Stimulated activated CD4-positive, alpha-beta T cell treated with anti-CD3 and anti-CD28 coated beads, Interleukin-4, amount 100 ng/mL, for 48 hours (primary cell): ENCODE results near the gene B4GALNT4.
"Not testable (repeated sequence)": the region's sequence is repeated elsewhere in the genome, so short reads cannot be mapped to it uniquely, and the experiment has no call there.

Source experiments
- DNase-seq, 2 donors: peaks; one replicate each; pipeline ENCODE4 v3.0.0-alpha.2; 2020; ENCODE audit warnings: low read depth in 2 of 2

B4GALNT4 gene

DNA sequence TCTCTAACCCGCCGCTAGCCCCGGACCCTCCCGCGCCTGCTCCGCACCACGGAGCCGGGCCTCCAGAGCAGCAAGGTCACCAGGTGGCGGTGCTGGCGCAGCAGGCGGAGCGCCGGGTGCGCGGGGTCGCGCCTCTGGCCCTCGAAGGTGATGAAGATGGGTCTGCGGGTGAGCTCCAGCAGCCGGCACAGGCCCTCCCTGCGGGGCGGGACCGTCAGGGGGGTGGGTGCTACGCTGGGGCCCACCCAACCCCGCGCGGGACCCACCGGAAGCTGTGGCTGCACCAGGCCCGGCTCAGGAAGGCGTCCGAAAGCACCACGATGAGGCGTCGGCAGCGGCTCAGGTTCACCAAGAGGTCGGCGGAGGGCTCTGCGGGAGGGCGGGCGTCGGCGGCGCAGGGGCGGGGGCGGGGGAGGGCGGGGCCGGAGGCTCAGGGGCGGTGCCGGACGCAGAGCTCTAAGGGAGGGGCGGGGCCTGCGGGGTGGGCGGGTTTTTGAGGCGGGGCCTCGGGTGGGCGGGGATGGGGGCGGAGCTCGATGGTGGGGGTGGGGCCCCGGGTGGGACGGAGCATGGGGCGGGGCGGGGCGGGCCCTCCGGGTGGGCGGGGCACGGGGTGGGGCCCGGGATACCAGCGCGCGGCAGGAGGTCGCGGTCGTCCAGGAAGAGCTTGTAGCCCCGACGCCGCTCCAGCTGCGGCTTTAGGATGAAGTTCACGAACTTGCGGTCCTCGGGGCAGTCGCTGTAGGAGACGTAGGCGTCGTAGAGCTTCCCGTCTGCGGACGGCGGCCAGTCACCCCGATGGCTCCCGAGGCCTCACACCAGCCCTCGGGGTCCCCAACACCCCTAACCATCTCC is 37.7 kb downstream of the B4GALNT4 start:
- peak; percentile 73 to 81 for DNase-seq

DNA sequence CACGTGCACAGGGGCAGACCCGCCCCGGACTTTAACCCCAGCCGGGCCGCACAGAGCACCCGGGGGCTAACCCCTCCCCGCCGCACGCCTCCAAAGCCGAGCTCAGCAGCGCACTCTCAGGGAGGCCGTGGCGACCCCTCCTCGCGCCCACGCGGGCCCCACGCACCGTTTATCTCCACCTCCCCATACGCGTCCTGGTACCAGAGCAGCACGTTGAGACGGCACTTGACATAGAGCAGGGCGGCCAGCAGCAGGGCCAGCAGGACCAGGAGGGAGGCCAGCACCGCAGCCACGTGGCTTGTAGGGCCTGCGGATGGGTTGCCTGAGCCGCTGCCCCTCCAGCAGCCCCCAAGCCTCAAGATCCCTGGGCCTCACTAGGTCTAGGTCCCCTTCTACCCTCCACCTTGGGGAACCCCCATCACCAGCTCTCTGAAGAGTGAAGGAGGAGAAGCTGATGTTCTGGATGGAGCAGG is 38.4 kb downstream of the B4GALNT4 start:
- DNase-seq = no peak

DNA sequence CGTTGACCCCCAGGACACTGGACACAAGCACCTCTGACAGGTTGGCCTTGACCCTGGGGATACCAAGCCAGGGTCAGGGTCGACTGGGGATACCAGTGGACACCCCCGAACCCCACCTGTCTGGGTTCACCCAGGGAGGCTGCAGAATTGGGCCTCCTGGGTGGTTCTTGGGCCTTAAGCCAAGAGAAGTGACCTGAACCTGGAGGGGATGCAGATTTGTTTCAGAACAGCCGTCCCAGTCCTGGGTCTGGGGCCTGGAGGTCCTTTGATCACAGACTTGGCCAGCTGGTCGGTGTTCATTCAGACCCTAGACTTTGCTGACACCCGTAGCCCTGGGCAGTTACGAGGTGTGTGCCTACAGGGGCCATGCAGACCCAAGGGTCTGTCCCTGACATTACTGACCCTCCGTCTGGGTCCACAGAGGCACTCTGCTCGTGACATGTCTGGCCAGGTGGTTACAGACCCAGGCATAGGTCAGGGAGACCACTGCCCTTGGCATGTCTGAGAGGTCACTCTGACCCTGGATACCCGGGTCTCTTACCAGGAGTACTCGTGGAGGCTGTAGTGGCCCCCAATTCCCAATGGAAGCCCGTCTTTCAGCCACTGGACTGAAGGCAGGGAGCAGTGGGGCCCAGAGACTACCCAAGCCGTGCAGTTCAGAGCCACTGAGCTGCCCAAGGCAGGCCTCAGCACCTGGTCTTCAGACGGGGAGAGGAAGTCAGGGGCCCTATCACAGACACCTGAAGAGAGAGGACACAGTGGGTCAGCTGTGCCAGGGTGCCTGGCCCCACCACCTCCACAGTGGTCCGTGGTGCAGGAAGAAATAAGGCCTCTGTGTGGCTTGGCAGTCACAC is 39.1 kb downstream of the B4GALNT4 start:
- no peak for DNase-seq

DNA sequence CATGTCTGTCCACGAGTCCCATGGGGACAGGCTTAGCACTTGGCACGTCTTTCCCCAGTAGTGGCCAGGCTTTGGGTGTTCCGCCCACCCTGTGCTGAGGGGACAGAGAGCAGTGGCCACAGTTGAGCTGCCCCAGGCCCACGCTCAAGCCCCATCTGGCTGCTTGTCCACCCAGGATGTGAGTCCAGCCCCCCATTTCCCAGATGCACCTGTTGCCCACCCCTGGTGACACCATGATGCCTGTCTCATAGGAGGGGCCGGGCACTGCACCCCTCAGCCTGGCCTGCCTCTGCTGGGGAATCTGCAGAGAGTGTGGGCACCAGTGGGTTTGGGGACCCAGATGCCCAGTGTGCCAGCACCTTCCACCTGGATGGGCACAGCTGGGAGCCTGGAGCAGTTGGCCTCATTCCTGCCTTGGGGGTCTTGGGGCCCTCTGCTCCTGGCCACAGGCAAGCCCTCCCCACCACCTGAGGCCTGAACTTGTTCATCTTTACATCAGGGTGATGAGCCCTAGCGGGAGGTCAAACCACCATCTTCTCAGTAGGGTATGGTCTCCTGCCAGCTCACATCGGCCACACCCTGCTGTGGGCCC is 39.8 kb downstream of the B4GALNT4 start:
- no peak for DNase-seq

DNA sequence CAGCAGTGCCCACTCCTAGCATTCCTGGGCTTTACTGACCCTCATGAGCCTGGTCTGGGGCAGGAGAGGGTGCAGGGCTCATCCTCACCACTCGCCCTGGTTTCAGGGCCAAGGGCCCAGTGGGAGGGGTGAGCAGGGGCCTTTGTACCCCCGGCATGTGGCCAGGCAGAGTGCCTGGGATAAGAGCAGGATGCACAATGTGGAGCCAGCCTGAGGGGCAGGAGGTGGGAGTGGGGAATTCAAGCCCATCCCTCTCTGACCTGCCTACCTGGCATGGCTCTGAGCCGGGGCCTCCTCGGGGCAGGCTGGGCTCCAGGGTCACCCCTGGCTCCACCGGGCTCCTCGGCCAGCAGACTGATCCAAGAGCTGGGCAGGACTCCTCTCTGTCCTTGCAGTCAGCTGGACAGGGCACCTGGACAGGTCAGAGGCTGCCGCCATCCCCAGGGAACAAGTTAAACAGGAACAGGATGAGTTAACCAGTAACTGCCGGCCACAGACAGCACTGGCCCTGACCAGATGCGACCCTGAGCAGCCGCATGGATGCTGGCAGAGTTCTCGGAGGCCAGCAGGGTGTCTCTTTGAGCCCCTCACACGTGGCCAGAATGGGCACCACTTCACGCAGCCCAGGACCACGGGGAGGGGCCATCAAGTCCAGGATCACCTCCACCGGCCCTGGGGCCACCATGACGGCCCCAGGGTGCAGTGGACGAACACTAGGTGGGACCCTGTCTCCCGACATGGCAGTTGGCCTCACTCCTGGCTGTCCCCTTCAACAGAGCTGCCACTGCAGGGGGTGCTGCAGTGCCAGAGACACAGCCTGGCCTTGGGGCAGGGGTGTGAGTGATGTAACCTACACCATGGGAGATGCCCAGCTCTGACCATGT is 40.5 kb downstream of the B4GALNT4 start:
- no peak for DNase-seq

DNA sequence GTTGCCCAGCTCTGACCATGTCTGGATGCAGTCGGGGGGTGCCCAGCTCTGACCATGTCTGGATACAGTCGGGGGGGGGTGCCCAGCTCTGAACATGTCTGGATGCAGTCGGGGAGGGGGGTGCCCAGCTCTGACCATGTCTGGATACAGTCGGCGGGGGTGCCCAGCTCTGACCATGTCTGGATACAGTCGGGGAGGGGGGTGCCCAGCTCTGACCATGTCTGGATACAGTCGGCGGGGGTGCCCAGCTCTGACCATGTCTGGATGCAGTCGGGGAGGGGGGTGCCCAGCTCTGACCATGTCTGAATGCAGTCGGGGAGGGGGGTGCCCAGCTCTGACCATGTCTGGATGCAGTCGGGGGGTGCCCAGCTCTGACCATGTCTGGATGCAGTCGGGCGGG is 41.4 kb downstream of the B4GALNT4 start:
- not testable (repeated sequence) for DNase-seq

DNA sequence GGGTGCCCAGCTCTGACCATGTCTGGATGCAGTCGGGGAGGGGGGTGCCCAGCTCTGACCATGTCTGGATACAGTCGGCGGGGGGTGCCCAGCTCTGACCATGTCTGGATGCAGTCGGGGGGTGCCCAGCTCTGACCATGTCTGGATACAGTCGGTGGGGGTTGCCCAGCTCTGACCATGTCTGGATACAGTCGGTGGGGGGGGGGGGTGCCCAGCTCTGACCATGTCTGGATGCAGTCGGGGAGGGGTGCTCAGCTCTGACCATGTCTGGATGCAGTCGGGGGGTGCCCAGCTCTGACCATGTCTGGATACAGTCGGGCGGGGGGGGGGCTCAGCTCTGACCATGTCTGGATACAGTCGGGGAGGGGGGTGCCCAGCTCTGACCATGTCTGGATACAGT is 42.2 kb downstream of the B4GALNT4 start:
- not testable (repeated sequence) for DNase-seq

DNA sequence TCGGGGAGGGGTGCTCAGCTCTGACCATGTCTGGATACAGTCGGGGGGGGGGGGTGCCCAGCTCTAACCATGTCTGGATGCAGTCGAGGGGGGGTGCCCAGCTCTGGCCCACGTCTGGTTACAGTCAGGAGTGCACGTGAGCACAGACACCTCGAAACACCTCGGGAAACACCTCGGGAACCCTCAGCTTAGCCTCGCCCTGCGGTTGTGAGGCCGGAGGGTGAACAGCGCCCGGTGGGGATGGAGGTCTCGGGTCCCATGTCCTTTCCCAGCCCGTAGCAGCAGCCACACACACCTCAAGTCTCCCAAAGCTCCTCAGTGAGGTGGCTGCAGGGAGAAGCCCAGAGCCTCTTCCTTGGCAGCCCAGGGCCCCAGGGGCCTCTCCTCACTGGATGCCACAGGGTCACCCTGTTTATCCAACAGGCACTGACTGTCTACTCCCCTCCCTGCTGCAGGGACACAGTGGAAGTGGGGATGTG is 43.4 kb downstream of the B4GALNT4 start:
- DNase-seq = no peak

DNA sequence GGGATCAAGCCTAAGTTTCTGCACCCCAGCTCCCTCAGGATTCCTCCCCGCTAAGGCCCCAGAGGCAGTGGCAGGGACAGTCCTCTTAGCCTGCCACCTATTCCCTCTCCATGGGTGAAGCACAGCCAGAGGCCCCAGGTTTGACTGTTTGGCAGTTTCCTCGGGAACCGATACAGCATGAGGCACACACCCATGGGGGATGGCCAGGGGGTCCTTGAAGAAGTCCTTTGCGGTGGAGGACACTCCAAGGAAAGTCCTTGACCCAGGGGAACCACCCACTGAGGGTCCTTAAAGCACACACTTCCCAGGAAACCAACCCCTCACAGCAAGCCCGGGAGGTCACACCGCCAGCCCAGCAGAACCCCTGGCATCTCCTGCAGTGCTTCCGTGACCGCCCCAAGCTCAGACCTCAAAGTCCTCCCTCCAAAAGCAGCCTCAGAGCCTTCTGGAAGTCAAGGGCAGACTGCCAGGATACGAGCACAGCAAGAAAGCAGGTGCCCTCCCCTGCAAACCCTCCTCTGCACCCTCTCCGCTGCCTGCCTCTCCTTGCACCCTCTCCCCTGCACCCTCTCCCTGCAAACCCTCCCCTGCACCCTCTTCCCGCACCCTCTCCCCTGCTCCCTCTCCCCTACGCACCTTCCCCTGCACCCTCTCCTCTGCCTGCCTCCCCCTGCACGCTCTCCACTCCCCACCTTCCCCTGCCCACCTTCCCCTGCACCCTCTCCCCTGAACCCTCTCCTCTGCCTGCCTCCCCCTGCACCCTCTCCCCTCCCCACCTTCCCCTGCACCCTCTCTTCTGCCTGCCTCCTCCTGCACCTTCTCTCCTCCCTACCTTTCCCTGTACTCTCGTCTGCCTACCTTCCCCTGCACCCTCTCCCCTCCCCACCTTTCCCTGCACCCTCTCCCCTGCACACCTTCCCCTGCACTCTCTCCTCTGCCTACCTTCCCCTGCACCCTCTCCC is 44.1 kb downstream of the B4GALNT4 start:
- no peak for DNase-seq

DNA sequence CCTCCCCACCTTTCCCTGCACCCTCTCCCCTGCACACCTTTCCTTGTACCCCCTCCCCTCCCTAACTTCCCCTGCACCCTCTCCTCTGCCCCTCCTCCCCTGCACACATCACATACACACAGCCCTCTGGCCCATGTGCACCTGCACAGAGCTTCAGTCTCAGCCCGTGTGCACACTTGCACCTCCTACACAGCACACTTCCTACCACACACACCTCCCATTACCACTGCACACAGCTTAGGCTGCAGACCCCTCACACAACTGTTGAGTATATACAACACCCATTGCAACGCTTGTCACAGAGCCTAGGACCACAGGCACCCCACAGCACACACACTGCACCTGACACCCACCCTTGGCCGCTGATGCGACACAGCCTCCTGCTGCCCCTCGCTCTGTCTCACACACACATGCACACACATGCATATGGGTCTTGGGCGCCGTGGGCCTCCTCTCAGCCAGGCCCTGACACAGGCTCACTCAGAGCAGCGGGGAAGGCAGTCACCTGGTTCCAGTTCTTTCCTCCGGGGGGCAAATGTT is 45.1 kb downstream of the B4GALNT4 start:
- DNase-seq = no peak

DNA sequence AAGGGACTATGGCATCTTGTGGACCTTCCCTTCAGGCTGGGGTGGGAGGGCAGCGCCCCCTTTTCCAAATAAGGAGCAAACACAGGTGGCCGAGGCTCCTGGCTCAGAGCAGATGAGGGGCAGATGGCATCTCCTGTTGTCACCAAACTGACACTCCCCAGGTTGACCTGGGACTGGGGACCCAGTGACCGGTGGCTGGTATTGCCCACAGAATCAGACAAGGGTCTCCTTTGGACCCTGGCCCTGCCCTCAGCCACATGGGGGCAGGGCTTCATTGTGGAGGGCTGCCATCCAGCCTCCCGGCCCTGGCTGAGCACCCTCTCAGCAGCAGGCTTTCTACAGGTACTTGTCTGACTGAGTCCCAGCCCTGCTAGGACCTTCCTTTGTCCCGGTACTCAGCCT is 46.3 kb downstream of the B4GALNT4 start:
- no peak for DNase-seq

DNA sequence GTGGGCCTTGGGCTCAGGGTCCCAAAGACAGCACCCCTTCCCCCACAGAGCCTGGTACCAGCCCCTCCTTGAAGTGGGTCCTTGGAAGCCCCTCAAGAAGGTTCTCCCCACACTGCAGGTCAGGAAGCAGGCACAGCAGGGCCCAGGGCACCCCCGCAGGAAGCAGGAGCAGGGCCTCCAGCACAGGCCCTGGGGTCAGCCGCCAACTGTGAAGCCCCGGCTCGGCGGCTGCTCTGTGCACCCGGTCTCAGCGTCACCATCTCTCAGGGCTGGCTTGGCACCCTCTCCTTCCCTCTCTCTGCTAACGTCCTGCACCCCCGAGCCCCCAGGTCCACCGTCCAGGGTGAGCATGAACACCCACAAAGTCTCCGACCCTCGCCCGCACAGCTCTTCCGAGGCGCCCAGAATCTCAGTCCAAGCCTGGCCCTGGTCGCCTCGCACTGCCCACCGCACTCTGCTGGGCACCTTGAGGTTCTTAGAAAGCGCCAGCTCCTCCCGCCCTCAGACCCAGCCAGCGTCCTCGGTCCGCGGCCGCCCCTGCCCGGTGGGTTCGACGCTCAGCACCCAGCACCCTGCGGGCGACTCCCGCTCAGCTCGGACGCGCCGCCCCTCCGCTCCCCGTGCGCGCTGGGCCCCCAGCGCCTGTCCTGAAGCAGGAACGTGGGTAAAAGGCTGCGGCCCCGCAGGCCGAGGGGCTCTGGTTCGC is 46.9 kb downstream of the B4GALNT4 start:
- no peak for DNase-seq

DNA sequence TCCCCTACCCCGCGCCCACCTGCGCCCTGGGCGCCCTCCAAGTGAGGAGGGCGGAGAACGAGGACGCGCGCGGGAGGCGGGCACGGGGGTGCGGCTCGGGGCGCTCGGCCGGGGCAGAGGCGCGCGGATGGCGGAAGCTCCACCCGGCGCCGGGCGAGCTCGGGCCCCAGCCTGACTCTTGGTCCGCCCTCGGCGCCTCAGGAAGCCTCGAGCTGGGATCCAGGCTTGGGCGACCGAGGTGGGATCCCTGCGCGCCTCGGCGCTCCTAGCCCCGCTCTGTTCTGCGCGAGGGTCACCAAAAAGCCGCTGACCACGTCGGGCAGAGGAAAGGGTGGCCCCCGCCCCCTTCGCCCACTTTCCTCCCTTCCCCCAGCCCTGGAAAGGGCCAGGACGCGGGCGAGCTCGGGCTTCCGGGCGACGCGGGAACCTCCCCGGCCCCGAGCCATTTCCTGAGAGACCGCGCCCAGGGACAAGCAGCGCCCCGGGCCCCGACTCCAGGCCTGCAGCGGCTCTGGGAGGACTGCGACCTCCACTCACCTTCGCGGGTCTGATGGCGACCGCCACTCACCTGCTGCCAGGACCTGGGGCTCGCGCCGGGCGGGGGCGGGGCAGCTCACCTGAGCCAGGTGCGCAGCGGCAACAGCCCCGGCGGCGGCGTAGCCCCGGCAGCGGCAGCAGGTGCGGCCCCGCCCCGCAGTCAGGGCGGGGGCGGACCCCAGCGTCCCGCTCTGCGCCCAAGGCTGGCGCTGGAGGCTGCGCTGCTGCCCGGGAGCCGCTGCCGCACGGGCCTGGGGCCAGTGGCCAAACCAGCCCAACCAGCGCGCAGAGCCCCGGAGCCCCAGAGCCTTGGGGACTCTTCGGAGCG is 47.7 kb downstream of the B4GALNT4 start:
- DNase-seq = peak in 1 of 2 donors; percentile 36

DNA sequence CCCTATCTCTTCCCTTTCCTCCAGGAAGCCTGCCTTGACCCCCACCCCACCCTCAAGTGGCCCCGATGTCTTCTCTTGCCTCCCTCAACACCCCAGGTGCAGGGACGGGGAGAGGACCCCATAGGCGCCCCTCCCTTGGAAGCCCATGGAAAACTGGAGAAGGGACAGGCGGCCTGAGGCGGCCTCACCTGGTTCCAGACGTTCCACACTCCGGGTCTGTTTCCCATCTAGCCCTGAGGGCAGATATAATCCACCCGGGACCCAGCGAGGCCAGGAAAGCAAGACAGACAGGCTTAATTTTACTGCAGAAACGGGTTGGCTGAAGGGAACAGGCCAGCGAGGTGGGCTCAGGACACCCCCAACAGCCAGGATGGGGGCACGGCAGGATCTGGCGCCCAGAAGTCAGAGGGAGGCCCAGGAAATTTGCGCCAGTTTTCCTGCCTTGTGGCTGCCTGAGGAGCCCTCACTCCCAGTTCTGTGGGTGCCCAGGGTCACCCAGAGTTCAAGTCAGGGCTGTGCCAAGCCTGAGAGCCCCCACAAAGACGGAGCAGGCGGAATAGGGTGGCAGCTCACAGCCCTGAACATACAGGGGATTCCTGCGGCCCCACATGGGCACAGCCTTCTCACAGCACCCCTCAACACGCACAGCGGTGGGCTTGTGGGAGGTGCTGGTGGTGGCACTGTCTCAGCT is 48.5 kb downstream of the B4GALNT4 start:
- DNase-seq = no peak

DNA sequence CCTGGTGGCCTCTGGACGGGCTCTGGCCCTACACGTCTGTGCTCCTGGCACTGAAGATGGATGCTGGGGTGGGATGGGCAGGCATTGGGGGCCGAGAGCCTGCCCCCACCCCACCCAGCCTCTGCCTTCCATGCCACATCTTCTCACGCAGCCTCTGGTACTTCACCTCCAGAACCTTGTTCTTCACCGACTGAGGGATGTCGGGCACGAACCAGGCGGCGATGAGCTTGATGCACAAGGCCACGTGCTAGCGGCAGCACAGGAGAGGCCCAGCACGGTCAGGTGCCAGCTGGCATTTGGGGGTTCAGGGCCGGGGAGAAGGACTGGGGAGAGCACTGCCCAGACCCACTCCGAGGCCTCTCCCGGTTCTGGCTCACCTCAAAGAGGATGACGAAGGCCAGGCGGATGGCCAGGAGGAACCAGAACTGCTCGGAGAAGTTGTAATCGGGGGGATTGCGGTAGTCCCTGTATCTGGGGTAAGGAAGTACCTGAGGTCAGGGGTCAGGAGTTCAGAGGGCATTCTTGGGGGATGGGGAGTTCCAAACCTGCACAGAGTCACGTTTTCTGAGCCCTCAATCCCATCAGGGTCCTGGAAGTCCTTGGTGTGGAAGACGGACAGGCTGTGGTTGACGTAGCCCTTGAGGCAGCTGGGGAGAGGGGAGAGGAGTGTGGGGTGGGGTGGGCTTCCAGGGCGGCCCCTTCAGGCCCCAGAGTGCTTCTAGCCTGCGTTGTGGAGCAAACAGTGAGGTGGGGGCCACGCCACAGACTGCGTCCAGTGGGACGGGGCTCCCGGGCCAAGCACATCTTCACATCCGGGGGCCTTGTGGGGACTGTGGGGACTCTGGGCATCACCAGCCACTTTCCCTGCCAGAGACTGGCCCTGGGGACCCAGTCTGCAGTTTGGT is 49.3 kb downstream of the B4GALNT4 start:
- DNase-seq = no peak

DNA sequence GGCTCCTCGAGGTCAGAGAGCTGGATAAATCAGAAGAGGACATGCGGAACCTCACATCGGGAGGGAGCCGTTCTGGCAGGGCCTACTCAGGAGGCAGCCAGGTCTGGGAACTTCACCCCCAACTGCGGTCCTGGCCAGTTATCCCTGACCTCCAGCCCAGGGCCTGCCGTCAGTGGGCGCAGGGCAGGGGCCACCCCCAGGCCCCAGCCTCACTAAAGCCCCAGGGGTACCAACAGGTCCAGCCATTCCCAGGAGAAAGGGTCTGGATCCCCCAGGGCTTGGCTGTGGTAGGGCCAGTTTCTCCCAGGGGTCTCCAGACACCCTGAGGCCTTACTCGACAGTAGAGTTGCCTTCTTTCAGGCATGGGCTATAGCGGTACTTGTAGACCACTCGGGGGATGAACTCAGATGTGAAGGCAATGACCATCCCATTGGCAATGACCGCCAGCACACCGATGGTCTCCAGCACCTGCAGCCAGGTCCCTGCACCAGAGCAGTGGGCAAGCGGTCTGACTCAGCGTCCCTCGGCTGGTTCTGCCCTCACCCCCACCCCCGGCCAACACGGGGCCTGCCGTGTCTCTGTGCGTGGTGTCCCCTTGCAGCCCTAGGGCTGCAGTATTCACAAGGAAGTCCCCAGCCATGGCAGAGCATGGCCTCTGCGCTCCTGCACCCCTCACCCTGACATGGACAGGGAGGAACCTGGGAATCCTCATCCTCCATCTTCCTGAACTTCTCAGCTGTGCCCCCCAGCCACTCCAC is 50.1 kb downstream of the B4GALNT4 start:
- DNase-seq = no peak
